C4-2B (cell line): Measurements from ENCODE around the gene SSU72.

Experiments used
- H3K27ac ChIP-seq: fragments of 450-650 bp; 2 replicates; pipeline ENCODE4 v1.5.1; 2017
- CTCF ChIP-seq: fragments of 450-650 bp; conservative IDR thresholded peaks from 2 replicates; pipeline ENCODE4 v1.5.1; 2017; ENCODE audit warnings: mild to moderate bottlenecking
- ZFX ChIP-seq: fragments of 450-650 bp; IDR thresholded peaks from 2 replicates; pipeline ENCODE4 v1.6.1; 2017

Gene SSU72

GRCh38 chr1:1545946-1546737 is 28.5 kb downstream of the SSU72 start:
- no peak for TF ChIP-seq ZFX
- no peak for TF ChIP-seq CTCF
- no peak overlapping the region for H3K27ac ChIP-seq

- TF ChIP-seq CTCF: no peak
- no peak for TF ChIP-seq ZFX
- H3K27ac ChIP-seq: no peak overlapping the region
These were observed 30.1 kb downstream of the SSU72 start for GRCh38 chr1:1544544-1544943.

- no peak for TF ChIP-seq ZFX
- TF ChIP-seq CTCF: no peak
- no peak overlapping the region; the same call in 1 of the 2 replicates for H3K27ac ChIP-seq
These were observed 31.0 kb downstream of the SSU72 start for GRCh38 chr1:1543706-1544099.

- H3K27ac ChIP-seq: no peak overlapping the region
- TF ChIP-seq ZFX (no peak), CTCF (no peak)
These were observed 31.6 kb downstream of the SSU72 start for GRCh38 chr1:1542766-1543705.

- H3K27ac ChIP-seq: no peak overlapping the region
- TF ChIP-seq ZFX (no peak), CTCF (no peak)
These were observed 32.5 kb downstream of the SSU72 start for GRCh38 chr1:1541956-1542765.

GRCh38 chr1:1540818-1541628 is 33.6 kb downstream of the SSU72 start:
- no peak for TF ChIP-seq ZFX
- no peak for TF ChIP-seq CTCF
- no peak overlapping the region for H3K27ac ChIP-seq
